HG03095 (cell line): ENCODE measurements around the gene LIMCH1.
"Not testable (repeated sequence)": the region's sequence is repeated elsewhere in the genome, so short reads cannot be mapped to it uniquely, and the experiment has no call there.

Experiments used
- ATAC-seq: cut with Tn5 transposase; IDR thresholded peaks from one replicate; pipeline ENCODE4 v1.9.1; 2021; ENCODE audit warnings: moderate library complexity; ENCODE audit not compliant: unreplicated experiment

The LIMCH1 gene, protein sequence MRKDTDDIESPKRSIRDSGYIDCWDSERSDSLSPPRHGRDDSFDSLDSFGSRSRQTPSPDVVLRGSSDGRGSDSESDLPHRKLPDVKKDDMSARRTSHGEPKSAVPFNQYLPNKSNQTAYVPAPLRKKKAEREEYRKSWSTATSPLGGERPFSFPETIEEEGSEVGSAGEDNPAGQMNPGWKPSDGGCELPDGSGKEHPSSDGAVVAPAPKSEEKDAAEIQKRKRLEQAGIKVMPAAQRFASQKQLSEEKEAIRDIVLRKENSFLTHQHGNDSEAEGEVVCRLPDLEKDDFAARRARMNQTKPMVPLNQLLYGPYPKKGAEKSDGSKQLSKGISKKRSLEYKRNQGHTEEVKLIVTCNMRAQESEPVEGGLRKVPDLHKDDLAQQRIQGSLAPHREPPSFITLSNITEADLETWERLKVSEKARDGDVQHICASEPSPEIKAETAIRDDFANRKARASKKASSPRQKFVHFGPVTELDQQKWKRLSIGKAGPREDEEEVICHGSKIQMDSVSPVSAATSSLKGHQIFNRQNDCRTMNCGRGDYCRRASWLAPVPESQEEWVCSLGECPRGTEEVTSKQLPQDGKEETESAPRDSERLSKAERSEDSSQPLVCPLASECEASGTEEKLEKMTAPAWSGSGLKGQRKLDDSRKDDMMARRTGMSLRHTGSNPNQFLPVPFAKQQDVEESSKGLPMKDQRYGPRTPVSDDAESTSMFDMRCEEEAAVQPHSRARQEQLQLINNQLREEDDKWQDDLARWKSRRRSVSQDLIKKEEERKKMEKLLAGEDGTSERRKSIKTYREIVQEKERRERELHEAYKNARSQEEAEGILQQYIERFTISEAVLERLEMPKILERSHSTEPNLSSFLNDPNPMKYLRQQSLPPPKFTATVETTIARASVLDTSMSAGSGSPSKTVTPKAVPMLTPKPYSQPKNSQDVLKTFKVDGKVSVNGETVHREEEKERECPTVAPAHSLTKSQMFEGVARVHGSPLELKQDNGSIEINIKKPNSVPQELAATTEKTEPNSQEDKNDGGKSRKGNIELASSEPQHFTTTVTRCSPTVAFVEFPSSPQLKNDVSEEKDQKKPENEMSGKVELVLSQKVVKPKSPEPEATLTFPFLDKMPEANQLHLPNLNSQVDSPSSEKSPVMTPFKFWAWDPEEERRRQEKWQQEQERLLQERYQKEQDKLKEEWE (N-terminal part only)

DNA sequence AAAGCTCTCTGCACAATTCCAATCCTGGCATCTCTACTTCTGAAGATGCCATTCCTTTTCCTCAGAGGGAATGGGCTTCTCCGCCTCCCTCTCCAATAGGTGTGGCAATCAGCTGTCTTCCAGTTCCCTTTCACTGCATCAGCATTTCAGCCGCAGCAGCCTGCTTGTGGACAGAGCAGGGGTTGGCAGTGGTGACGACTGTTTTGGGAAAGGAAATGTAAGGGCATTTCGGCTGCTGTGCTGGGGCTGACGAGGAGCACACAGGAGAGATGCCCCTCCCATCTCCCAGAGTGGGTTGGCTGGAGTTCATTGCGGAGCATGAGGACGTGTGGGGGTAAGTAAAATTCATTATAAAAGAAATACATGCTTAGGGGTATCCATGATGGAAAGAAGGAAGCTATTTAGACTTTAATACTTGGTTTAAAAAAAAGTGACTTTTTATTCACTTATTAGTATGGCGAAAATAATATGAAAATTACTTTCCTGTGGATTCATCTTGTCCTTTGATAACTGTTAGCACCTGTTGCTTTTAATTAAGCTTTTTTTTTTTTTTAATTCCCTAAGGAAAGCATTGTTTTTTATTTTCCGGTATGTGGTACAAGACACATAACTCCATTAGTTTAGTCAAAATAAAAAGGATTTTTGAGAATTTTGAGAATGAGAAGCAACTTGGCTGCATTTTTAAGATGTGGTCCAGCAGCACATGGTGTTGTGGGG is at the start of gene LIMCH1:
LIMCH1 (plus strand) TSS at position 141 of the 717 bp plus-strand sequence. CDS start 67,839 bp downstream, outside the sequence.
- ATAC-seq, result no peak

- not testable (repeated sequence) for ATAC-seq
These were observed 46.8 kb upstream of the LIMCH1 start for GRCh38 chr4:41491081-41491576.

DNA sequence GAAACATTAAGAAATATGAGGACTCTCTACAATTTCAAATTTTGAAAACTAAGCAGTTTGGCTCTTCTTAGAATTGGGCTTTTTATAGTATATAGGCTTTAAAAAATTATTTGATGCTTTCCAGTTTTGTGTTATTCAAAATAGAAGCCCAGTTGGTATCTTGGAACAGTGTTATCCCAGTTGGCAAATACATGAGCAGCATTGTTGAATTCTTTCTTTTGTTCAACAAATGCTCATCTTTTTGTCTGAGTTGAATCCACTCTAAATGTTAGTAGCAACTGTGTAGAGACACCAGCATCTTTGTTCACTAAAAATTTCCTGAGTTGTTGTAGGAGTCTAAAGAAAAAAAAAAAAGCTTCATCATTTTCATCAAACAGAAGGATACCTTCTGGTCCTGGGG is 41.0 kb upstream of the LIMCH1 start:
- no peak for ATAC-seq

DNA sequence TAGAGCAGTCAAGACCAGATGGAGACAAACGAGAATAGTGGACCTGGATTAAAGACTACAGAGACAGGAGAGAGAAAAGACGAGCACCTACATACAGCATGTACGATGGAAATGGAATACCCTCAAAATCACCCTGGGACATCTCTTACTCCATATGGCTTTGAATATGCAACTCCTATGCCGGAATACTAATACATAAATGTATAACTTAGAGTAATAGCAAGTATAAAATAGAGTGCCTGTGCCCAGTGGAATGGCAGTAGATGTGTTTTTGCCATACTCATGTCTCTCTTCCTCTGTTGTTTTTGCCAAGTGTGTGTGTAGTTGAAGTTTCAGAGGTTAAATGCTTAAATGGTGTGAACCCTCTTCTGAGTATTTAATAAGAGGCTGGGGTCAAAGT is 39.8 kb upstream of the LIMCH1 start:
- ATAC-seq, result no peak

DNA sequence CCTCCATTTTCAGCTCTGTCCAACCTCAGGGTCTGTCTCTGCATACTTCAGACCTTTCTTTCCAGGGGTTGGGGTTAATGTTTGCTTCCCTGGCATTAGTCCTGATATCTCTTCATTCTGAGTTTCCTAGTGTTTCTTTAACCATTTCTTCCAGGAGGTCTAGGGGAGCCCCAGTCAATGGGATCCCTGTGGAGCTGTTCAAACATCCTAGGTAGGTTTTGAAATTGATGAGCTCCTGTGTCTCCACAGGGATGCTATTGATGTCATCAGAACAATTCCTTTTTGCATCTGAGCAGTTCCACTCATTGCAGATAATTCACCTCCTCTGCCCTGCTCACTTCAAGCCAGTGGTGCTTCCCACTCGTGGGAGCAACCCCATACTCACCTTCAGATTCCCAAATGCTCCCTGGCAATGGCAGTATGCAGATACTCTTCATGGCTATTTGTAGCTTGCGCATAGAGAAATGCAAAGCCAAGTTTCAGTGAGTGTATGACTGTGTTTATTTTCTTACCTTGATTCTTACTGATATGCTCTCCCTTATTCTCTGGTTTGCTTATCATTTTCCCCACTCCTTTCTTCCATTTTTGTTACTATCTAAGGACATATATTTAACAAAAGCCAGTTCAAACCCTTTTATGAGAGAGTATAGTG is 33.7 kb upstream of the LIMCH1 start:
- ATAC-seq, result no peak

DNA sequence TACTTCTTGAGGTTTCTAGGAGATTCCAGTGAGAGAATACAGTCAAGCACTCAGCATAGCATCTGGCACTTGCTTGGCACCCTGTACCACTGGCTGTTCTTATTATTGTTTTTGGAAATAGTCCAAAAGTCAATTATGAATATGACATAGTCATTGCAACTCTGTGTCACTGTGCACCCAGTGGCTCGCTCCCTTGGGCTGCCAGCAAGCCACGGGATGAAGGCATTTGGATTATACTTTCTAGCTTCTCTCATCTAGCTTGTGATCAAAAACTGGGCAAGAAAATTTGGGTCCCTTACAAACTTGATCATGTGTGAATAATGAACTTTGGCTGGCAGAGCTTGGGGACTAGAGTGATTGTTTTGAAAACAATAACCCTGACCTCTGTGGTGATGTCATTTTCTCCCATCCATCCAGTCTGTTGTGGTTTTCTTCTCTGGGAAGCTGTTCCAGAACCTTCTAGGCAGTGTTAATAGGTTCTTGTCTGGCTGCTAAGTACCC is 32.7 kb upstream of the LIMCH1 start:
- no peak for ATAC-seq

DNA sequence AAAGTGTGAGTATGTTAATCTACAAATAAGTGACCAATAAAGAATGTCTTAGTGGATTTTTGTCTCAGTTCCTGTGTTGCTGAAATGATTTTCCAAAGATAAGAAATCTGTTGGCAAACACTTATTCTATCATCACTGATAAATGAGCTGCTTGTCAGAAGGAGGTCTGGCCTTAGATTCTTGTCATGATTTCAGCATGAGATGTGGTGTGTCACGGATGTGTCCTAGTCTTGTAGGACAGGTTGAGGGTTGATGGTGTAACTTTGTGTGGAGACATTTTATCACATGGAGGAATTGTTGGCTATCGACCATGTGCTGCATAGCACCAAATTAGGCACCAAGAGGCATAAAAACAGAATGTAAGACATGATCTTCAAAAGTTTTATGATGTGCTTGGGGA is 31.8 kb upstream of the LIMCH1 start:
- ATAC-seq, result no peak

- ATAC-seq, result no peak
These were observed 30.5 kb upstream of the LIMCH1 start for GRCh38 chr4:41507291-41507947.

- no peak for ATAC-seq
These were observed 28.5 kb upstream of the LIMCH1 start for GRCh38 chr4:41509451-41509866.

- no peak for ATAC-seq
These were observed 27.8 kb upstream of the LIMCH1 start for GRCh38 chr4:41510179-41510578.

- no peak for ATAC-seq
These were observed 25.8 kb upstream of the LIMCH1 start for GRCh38 chr4:41512136-41512535.

- ATAC-seq, result no peak
These were observed 25.4 kb upstream of the LIMCH1 start for GRCh38 chr4:41512596-41512995.

GRCh38 chr4:41514169-41514568 is 23.8 kb upstream of the LIMCH1 start:
- ATAC-seq, result no peak

GRCh38 chr4:41514766-41515481 is 23.0 kb upstream of the LIMCH1 start:
- ATAC-seq, result no peak

DNA sequence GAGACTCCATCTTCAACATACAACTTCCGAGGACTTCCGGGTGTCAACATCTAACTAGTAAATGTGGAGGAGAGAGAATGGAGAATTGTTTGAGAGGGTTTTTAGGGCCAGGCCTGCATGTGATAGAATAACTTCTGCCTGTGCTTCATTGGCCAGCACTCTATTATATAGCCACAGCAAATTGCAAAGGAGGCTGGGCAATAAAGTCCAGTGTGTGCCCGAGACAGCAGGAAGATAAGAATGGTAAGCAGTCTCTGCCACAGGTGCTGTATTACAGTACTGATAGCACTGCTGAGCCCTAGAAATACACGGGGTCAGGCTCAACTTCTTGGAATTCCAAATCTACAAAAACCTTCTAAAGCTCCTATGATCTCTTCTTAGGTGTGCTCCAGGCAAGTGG is 20.8 kb upstream of the LIMCH1 start:
- no peak for ATAC-seq

DNA sequence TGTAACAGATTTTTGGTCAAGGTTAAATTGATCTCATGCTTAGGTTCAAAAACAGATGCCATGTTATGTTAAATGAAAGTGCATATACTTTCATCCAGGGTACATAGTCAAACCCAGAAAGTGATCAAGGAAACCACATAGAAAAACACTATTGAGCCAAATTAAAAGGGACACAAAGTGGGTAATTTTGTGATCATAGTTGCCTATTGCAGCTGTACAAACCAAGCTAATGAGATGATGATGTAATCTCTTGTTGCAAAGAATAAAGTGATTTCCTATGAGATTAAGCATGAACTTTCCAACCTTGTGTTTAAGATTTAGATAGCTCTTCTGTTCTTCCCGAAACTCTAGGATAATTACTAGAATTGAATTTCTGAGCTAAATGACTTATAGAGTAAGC is 20.2 kb upstream of the LIMCH1 start:
- no peak for ATAC-seq

- ATAC-seq, result no peak
These were observed 13.5 kb upstream of the LIMCH1 start for GRCh38 chr4:41524425-41524824.

GRCh38 chr4:41525129-41525528 is 12.8 kb upstream of the LIMCH1 start:
- ATAC-seq, result no peak

DNA sequence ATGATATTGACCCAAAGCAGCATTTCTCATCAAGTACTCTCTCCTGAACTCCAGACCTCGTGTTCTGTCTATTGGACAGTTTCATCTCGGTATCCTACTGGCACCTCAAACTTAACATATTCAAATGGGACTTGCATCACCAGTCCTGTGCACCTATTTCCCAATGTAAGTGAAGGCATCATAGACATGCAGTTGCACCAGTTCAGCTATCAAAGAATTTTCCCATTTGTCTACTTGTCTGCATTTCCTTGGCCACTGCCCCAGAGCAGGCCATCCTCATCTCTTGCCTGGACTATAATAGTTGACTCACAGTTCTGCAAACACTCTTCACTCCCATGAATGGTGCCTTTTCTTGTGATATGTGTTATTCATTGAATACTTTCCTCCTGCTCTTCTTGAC is 11.3 kb upstream of the LIMCH1 start:
- no peak for ATAC-seq
